DLD1 (cell line): ENCODE measurements around the gene TAF6.

Experiments used
- in situ Hi-C: cut with HindIII; loops from 2 replicates; pipeline ENCODE4 v1.10.0; 2017; ENCODE audit warnings: low sequenced_read_pairs

Gene TAF6

DNA sequence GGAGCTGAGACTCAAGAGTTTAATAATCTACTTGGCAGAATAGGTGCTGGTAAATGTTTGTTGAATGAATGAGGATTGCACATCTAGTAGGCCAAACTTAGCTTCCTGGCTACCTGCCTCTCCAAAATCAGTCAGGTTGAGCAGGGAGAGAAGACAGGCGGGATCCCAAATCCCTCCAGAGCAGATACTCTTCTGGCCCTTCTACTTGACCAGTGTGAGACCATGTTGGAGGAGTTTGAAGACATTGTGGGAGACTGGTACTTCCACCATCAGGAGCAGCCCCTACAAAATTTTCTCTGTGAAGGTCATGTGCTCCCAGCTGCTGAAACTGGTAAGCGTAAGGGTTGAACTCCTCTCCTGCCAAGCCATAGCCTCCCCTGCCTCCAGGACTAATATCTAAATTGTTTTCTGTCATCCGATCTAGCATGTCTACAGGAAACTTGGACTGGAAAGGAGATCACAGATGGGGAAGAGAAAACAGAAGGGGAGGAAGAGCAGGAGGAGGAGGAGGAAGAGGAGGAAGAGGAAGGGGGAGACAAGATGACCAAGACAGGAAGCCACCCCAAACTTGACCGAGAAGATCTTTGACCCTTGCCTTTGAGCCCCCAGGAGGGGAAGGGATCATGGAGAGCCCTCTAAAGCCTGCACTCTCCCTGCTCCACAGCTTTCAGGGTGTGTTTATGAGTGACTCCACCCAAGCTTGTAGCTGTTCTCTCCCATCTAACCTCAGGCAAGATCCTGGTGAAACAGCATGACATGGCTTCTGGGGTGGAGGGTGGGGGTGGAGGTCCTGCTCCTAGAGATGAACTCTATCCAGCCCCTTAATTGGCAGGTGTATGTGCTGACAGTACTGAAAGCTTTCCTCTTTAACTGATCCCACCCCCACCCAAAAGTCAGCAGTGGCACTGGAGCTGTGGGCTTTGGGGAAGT, 5.4 kb upstream of the TAF6 start:
- in situ Hi-C loops, result no loop called here

DNA sequence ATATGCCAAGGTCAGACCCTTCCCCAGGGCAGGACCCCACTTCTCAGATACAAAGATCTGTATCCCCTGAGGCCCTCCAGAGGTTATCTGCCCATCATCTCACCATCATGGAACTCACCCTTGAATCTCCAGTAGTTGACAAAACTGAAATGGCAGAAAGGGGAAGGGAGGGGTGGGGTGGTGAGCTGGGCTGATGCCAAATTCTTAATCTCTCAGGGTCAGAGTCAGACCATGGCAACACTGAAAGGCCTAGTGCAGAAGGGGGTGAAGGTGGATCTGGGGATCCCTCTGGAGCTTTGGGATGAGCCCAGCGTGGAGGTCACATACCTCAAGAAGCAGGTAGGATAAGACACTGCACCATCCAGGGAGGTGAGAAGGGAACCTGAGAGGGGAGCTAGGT, 3.4 kb upstream of the TAF6 start:
- in situ Hi-C loops, result no loop called here

DNA sequence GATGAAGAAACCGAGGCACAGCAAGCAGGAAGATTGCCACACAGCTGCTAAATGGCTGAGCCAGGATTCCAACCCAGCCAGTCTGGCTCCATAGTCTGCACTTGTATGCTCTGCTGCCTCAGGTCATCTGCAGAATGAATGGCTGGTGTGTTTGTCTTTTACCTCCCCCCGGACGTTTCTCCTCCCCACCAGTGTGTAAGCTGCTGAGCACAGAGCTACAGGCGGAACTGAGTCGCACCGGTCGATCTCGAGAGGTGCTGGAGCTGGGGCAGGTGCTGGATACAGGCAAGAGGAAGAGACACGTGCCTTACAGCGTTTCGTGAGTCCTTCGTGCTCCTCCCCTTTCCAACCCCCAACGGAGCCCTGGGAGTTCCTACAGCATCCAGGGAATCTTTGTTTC, 2.9 kb upstream of the TAF6 start:
- in situ Hi-C loops, result no loop called here

DNA sequence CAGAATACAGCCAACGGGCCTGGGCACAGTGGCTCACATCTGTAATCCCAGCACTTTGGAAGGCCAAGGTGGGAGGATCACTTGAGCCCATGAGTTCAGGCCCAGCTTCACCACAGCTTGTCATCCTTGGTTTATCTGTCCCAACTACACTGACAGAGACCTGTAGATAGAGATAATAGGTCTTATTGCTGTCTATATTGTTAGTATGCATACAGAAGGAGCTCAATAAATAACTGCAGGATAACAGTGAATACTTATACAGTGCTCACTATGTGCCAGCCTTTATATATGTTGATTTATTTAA, 1.5 kb upstream of the TAF6 start:
- in situ Hi-C loops, result no loop called here

DNA sequence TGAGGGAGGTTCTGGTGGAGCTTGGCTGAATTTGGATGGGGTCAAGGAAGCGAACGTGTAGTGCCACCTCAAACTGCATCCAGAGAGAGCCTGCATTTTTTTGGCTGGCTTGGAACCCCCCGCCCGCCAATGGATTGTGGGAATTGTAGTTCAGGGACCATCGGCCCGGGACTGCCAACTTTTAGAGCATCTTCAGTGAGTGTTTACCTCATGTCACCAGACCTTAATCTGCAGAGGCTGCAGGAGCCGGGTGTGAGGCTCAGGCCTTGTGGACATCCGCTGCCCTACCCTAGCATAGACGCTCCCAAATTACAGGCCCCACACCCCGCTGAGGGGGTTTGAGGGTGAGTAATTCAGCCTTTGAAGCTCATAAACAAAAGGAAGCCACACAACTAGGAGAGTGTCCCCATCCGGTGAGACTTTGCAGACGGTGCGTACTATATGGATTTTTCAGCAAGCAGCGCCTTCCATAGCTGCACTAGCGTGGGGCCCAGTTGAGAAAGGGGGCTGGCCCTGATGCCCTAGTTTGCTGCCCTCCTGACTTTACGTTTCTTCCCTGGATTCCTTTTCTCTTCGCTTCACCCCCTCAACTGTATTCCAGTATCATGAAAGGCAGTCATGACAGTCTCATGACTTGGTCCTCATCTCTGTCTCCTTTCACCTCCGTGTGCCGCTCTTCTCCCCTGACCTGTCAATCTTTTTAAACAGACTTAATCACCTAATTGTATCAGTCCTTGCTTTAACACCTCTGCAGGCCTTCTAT, 993 bp upstream of the TAF6 start:
- in situ Hi-C loops, result no loop called here

DNA sequence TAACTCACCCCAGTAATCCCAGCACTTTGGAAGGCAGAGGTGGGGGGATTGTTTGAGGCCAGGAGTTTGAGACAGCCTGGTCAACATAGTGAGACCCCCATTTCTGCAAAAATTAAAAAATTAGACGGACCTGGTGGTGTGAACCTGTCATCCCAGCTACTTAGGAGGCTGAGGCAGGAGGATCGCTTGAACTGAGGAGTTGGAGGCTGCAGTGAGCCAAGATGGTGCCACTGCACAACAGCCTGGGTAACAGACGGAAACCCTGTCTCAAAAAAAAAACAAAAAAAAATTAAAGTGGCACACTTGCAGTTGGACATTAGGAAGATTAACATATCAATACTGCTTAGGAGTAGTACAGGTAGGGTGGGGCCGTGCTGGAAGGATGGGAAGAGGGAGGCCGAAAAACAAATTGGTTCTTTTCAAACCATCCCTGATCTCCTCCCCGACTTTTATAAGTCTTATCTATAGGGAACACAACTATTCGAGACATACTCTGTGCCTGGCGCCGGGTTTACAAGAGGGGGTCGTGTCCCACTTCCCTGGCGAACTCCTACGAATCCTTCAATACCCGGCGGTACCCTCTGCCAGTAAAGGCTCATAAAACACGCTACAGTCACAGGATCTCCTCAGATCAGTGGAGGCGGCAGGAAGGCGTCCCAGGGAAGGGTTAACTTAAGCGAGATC, 628 bp downstream of the TAF6 start:
- in situ Hi-C loops, result no loop called here

DNA sequence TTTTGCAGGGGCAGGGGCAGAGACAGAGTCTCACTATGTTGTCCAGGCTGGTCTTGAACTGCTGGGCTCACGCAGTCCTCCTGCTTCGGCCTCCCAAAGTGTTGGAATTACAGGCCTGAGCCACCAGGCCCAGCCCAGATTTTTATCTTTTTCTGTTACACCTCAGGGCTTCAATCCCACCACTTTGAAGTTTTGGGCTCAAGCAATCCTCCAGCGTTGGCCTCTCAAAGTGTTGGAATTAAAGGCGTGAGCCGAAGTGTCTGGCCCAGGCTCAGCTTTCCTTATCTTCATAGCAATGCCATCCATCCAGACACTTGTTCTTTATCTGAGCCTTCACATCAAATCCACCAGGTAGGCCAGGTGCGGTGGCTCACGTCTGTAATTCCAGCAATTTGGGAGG, 4.1 kb downstream of the TAF6 start:
- in situ Hi-C loops, result no loop called here

DNA sequence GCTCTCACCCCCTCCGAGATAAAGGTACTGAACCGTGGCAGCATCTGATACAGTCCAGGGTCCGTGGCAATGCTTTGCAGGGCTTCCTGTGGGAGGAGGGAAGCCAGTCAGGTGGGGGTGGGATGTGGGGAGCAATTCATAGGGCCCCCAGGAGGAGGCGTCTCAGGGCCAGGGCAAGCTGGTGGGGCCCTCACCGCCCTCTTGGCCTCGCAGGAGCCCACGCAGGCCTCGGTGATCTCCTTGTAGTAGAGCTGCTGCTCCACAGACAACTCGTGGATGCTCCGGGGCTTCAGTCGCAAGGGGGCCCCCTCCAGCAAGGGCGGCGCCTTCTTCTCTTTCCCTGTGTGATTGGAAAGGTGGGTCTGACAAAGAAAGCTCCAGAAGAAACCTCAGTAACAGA, 7.2 kb downstream of the TAF6 start:
- in situ Hi-C loops, result no loop called here

DNA sequence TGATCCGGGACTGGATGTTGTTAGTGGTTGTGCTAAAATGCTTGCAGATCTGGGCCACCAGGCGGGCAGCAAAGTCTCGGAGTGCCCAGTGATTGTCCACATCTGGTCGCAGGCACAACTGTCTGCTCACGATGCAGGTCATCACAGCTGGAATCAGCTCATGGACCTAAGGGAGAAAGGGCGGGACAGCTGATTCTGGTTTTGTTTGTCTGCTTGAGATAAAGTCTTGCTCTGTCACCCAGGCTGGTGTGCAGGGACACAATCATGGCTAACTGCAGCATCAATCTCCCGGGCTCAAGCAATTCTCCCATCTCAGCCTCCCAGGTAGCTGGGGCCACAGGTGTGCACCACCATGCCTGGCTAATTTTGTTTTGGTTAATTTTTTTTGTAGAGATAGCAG, 8.0 kb downstream of the TAF6 start:
- in situ Hi-C loops, result no loop called here

DNA sequence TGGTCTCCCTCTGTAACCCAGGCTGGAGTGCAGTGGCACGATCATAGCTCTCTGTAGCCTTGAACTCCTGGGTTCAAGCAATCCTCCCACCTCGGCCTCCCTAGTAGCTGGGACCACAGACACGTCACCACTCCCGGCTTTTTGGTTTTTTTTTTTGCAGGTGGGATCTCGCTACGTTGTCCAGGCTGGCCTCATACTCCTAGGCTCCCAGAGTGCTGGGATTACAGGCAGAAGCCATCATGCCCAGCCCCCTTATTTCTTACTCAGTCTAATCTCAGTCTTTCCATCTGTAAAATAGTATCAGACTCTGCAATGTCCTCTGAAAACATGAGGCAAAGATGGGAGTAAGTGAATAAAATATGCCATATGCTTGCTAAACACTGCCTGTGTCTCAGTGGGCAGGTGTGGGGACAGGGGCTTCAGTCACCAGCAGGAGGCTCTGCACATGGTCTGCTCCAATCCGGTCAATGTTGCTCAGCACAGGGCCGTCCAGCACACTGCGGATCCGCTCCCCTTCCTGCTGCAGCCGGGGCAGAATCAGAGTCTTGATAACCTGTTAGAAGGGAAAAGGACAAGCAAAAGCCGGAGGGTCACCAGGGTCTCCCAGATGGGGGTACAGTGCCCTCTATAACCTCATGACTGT, 9.5 kb downstream of the TAF6 start:
- in situ Hi-C loops, result no loop called here

DNA sequence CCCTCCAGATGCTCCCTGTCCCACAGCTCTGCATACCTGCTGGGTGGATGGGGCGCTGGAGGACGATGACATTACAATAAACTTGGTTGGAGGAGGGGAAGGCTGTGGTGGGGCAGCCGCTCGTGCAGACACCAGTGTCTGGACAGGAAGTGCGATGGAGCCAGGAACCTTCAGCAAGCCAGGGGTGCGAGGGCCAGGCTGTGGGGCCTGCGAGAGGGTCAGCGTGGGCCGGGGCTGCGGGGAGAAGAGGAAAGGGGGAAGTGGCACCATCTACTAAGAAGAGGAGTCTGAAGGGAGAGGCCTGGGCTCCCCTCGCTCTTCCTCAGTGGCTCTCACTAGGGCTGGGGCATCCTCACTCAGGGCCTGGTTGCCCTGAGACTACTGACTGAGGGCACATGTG, 11.3 kb downstream of the TAF6 start:
- in situ Hi-C loops, result no loop called here

DNA sequence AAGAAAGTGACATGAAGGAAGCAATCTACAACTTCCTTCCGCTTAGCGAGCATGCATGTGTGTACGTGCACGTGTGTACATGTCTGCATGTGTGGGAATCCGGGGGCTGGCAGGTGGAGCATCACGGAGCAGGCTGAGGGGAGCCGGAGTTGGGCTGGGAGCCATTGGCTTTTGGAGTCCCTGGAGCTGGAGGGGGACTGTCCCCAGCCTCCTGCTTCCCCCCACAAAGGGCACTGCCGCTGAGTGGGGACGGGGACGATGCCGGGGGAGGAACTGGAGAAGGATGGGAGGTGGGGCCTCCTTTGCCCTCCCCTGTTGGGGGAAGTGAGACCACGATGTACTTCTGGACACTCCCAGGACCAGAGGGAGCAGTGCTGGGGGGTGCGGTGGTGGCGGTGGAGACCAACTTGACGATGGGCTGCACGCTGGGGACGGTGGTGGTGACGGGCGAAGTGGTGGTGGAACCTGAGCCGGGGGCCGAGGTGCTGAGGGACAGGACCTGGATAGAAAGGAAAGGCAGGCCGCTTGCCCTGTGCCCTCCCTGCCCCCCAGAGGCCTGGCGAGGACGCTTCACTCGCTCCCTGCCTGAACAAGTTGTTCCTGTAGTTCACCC, 11.9 kb downstream of the TAF6 start:
- in situ Hi-C loops, result no loop called here

DNA sequence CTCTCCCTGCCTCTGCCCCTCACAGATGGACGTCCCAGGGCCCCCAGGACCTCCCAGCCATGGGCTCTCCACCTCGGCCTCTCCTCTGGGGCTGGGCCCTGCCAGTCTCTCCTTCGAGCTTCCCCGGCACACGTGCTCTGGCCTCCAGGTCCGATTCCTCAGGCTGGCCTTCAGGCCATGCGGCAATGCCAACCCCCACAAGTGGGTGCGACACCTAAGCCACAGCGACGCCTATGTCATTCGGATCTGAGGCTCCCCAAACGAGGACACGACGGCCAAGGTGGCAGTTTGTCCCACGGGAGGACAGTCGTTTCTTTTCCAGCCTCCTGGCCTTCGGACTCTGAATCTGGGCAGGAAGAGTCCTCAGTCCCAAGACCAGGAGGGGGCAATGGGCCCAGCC, 12.5 kb downstream of the TAF6 start:
- in situ Hi-C loops, result no loop called here

DNA sequence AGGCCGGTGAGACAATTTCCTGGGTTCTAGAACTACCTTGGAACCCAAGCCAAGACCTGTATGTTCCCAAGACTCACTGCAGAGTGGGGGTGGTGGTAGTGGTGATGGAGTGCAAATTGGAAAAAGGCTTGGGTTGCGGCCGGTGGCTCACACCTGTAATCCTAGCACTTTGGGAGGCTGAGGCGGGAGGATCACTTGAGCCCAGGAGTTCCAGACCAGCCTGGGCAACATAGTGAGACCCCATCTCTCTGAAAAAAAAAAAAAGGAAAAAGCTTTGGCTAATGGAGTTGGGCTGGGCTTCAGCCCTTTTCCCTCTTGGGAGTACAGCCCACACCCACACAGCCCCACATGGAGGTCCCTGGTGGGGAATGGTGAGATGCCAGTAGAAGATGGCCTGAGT, 13.6 kb downstream of the TAF6 start:
- in situ Hi-C loops, result no loop called here

DNA sequence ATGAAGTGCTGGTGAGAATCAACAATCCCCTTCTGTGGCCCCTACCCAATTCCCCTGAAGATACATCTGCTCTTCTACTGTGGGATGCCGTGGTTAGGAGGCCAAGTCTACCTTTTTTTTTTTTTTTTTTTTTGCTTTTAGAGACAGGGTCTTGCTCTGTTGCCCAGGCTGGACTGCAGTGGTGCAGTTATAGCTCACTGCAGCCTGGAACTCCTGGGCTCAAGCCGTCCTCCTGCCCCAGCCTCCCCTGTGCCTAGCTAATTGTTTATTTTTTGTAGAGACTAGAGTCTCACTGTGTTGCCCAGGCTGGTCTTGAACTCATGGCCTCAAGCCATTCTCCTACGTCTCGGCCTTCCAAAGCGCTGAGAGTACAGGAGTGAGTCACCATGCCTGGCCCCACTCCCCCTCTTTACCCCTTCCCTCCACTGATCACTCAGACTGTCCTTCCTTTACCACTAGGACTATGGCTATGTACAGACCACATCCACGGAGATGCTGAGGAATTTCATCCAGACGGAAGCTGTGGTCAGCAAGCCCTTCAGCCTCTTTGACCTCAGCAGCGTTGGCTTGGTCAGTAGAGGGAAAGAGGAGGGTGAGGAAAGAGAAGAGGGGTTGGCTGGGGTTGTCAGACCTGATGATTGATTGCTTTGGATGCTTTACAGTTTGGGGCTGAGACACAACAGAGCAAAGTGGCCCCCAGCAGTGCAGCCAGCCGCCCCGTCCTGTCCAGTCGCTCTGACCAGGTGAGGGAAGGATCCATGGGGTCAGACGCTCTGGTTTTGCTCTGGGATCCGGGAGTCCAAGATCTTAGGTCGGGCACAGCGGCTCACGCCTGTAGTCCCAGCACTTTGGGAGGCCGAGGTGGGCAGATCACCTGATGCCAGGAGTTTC, 16.0 kb downstream of the TAF6 start:
- in situ Hi-C loops, result no loop called here

DNA sequence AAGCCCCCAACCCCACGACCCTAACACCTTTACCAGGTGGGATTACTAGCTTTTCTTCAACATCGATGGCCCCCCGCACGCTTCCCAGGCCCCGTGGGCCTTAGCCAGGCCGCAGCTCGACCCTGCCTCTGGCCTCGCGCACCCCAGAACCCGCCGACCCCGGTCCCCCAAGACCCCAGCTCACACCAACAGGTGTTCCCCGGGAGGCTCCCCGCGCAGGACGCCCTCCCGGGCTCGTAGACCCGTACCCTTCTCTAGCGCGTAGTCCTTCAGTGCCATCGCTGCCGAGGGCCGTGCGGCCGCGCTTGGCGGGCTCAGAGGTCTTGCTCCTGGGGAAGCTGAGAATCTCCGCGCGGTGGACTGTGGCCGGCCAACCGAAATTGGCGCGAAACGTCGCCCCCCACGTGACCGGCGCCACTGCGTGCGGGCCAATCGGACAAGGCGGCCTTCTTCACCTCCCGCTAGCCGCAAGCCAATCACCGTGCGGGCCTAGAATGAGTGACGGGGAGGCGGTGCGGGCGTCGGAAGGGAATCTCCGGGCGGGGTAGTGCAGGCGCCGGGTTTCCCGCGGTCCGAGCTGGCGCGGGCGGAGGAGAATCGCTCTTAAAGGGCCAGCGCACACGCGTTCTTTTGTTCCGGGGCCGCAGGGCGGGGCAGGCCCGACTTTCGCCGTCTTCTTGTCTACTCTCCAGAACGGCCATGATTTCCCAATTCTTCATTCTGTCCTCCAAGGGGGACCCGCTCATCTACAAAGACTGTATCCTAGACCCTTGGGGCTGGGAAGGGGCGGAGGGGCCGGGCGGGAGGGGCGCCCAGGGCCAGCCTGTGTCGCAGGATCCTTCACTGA, 17.9 kb downstream of the TAF6 start, which contains the start of the genes AP4M1 and MCM7:
AP4M1 (plus strand) TSS at position 628 of the 847 bp plus-strand sequence; CDS start at position 700, 72 bp downstream.
MCM7 (minus strand) TSS at position 382 of the 847 bp plus-strand sequence; CDS start at position 279, 103 bp downstream.
- in situ Hi-C loops, result no loop called here

DNA sequence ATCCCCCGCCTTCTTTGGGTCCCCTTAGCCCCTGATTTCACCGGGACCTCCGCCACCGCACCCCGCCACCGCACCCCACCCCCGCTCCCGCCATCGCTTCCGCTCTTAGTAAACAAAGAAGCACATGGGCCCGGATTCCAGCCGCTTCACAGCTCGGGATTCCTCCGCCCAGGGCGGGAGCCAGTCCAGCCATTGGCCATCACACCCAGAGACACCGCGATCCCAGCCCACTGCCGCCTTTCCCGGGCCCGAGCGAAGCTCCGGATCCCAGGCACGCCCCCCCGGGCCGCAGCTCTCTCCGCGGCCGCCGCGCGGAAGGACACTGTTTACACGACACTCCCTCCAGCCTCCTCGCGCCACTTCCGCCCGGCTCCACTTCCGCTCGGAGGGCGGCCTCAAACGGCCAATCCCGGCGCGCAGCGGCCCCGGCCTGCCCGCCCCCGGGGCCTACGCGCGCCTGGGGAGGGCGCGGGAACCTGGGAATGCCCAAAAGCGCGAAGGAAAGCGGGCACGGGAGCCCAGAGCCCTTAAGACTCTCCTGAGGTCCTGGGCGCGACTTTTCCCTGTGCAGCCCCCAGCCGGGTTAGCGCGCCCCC, 18.6 kb downstream of the TAF6 start:
- in situ Hi-C loops, result no loop called here

DNA sequence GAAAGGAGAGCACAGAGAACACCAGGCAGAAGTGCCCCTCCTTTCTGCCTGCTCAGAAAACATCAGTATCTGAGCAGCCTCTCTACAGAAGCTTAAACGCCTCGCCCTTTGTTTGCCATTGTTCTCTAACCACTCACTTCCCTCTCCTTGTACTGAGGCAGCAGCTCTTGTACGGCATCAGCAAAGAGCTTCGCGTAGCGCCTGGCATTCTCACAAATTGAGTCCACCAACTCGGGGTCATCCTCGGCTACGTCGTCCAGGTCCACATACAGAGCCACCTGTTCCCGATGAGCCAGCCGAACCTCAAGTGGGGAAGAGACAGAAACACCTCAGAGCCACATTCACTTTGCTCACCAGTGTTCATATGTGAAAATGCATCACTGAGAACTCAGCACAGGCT, 19.7 kb downstream of the TAF6 start:
- in situ Hi-C loops, result no loop called here
